GM18517 (cell line): Measurements from ENCODE around the gene YTHDF1.

Source experiments
- ATAC-seq: cut with Tn5 transposase; IDR thresholded peaks from one replicate; pipeline ENCODE4 v1.9.1; 2021; ENCODE audit warnings: mild to moderate bottlenecking, moderate library complexity; ENCODE audit not compliant: unreplicated experiment

The YTHDF1 gene

GRCh38 chr20:63248835-63249591 lies 33.1 kb upstream of the YTHDF1 start:
- no peak for ATAC-seq

- ATAC-seq = no peak
Observed at GRCh38 chr20:63247671-63248228, 31.8 kb upstream of the YTHDF1 start.

- no peak for ATAC-seq
Observed at GRCh38 chr20:63246490-63247288, 30.8 kb upstream of the YTHDF1 start.

GRCh38 chr20:63244468-63244867 lies 28.5 kb upstream of the YTHDF1 start:
- ATAC-seq = no peak

GRCh38 chr20:63243604-63244247 lies 27.8 kb upstream of the YTHDF1 start:
- ATAC-seq = no peak

- ATAC-seq = no peak
Observed at GRCh38 chr20:63242736-63243135, 26.8 kb upstream of the YTHDF1 start.

- ATAC-seq = no peak
Observed at GRCh38 chr20:63241272-63241671, 25.3 kb upstream of the YTHDF1 start.

GRCh38 chr20:63240004-63240403 lies 24.1 kb upstream of the YTHDF1 start:
- no peak for ATAC-seq

- no peak for ATAC-seq
Observed at GRCh38 chr20:63239431-63239830, 23.5 kb upstream of the YTHDF1 start.

GRCh38 chr20:63238514-63239125 lies 22.7 kb upstream of the YTHDF1 start:
- no peak for ATAC-seq

GRCh38 chr20:63238031-63238430 lies 22.1 kb upstream of the YTHDF1 start:
- ATAC-seq = no peak

- no peak for ATAC-seq
Observed at GRCh38 chr20:63236116-63236837, 20.3 kb upstream of the YTHDF1 start.

GRCh38 chr20:63235399-63235983 lies 19.6 kb upstream of the YTHDF1 start, which contains the start of gene BIRC7:
Gene BIRC7, plus strand, starts transcription at chr20:63235905. Its CDS starts 192 bp downstream, at chr20:63236097.
- ATAC-seq = no peak

GRCh38 chr20:63234693-63235398 lies 18.9 kb upstream of the YTHDF1 start:
- ATAC-seq = no peak

- ATAC-seq = no peak
Observed at GRCh38 chr20:63233924-63234323, 18.0 kb upstream of the YTHDF1 start.

- ATAC-seq = no peak
Observed at GRCh38 chr20:63233061-63233344, 17.1 kb upstream of the YTHDF1 start.

GRCh38 chr20:63232235-63233060 lies 16.5 kb upstream of the YTHDF1 start:
- no peak for ATAC-seq

- no peak for ATAC-seq
Observed at GRCh38 chr20:63230800-63231268, 14.9 kb upstream of the YTHDF1 start.
